MM.1S (cell line): ENCODE results near the gene BCHE.

ENCODE experiments used
- CTCF ChIP-seq: fragments of 300-600 bp; sonication (generic); IDR thresholded peaks from 2 replicates; pipeline ENCODE4 v1.5.1; 2016; ENCODE audit warnings: antibody characterized with exemption, low read length, mixed read lengths
- EZH2 ChIP-seq: fragments of 300-600 bp; sonication (generic); optimal IDR thresholded peaks from 2 replicates; pipeline ENCODE3; 2017; ENCODE audit warnings: low read depth, mild to moderate bottlenecking, antibody characterized with exemption, low read length, mixed read lengths
- EZH2phosphoT487 ChIP-seq: fragments of 300-600 bp; sonication (generic); IDR thresholded peaks from 2 replicates; pipeline ENCODE4 v1.6.1; 2018; ENCODE audit warnings: antibody characterized with exemption, low read length

- no peak for TF ChIP-seq CTCF
- TF ChIP-seq EZH2, result no peak
- TF ChIP-seq EZH2phosphoT487, result no peak
Measured at GRCh38 chr3:165786013-165786412, 51.2 kb downstream of the BCHE start.
